T-helper 2 cell (primary cell): ENCODE results near the gene NFE2L2.
"Not testable (repeated sequence)": the region's sequence is repeated elsewhere in the genome, so short reads cannot be mapped to it uniquely, and the experiment has no call there.

Experiments used
- DNase-seq, 5 experiments: peaks; one replicate each; pipeline versions ENCODE4 v3.0.0 to v3.0.0-alpha.2; 2012 to 2022

Gene NFE2L2

GRCh38 chr2:177190941-177191340 is 73.6 kb downstream of the NFE2L2 start:
- DNase-seq, result no peak

DNA sequence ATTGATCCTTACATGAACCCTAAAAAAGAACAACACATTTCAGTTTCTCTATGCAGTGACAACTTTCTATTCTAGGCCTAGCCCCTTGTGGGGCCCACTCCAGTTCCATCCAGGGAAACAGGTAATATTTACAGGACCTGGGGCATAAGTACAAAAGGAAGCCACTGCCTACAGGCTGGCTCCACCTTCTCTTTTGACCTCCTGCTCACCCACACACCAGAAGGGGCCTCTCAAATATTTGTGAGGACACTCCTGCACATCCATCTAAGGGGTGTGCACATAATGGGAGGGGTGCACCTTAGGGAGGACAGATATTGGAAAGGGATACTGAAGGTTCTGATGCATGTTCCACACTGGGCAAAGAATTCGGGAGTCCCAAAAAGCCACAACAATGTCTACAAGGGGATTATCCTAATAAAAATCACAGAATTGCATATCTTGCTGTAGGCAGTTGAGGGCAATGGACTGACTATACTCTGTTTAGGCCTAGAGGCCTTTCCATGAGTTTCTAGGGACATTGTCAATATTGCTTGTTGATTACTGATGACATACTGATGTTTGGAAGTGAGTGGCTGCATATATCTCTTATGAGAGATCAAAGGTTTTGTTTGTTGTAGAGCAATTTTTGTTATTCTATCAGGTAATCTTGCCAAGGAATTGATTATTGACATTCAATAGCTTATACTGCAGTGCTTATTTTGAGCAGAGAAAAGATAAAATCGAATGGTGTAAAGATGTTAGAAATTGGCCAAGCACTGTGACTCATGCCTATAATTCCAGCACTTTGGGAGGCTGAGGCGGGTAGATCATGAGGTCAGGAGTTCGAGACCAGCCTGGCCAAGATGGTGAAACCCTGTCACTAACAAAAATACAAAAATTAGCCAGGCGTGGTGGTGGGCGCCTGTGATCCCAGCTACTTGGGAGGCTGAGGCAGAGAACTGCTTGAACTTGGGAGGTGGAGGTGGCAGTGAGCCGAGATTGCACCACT is 75.8 kb downstream of the NFE2L2 start:
- DNase-seq, result no peak

GRCh38 chr2:177187631-177188312 is 76.8 kb downstream of the NFE2L2 start:
- no peak for DNase-seq

DNA sequence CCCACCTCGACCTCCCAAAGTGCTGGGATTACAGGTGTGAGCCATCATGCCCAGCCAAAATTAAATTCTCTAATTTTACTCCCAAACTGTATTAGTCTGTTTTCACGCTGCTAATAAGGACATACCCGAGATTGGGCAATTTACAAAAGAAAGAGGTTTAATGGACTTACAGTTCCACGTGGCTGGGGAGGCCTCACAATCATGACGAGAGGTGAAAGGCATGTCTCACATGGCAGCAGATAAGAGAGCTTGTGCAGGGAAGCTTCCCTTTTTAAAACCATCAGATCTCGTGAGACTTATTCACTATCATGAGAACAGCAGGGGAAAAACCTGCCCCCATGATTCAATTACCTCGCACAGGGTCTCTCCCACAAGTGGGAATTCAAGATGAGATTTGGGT is 78.5 kb downstream of the NFE2L2 start:
- DNase-seq, result not testable (repeated sequence)

- DNase-seq, result no peak
Observed at GRCh38 chr2:177184606-177185005, 79.9 kb downstream of the NFE2L2 start.

GRCh38 chr2:177183860-177184259 is 80.7 kb downstream of the NFE2L2 start:
- DNase-seq, result no peak
